Muscle layer of duodenum (tissue), 2 donors: ENCODE data around the gene POGLUT2.

ENCODE experiments used
- H3K27ac ChIP-seq: one replicate; pipeline ENCODE4 v1.7.0; 2013; ENCODE audit warnings: mild to moderate bottlenecking, low read length
- H3K27me3 ChIP-seq: one replicate; pipeline ENCODE4 v1.7.0; 2013; ENCODE audit warnings: low read depth, mild to moderate bottlenecking, control low read depth, low read length
- H3K36me3 ChIP-seq, 2 donors: one replicate each; pipeline ENCODE4 v1.7.0; 2013; ENCODE audit warnings: low read length in 2 of 2, control low read depth in 1 of 2, mild to moderate bottlenecking in 1 of 2; ENCODE audit not compliant: insufficient read depth in 2 of 2, control insufficient read depth in 1 of 2
- H3K4me1 ChIP-seq, 2 donors: one replicate each; pipeline ENCODE4 v1.7.0; 2013; ENCODE audit warnings: low read length in 2 of 2, mild to moderate bottlenecking in 2 of 2, control low read depth in 1 of 2, moderate library complexity in 1 of 2; ENCODE audit not compliant: insufficient read depth in 2 of 2, control insufficient read depth in 1 of 2
- H3K4me3 ChIP-seq, 2 donors: one replicate each; pipeline ENCODE4 v1.7.0; 2013; ENCODE audit warnings: low read length in 2 of 2, low read depth in 1 of 2, mild to moderate bottlenecking in 1 of 2
- H3K9me3 ChIP-seq, 2 donors: one replicate each; pipeline ENCODE4 v1.7.0; 2013; ENCODE audit warnings: low read length in 2 of 2, control low read depth in 1 of 2, mild to moderate bottlenecking in 1 of 2; ENCODE audit not compliant: control insufficient read depth in 1 of 2
- donor health status: healthy.

POGLUT2 gene

DNA sequence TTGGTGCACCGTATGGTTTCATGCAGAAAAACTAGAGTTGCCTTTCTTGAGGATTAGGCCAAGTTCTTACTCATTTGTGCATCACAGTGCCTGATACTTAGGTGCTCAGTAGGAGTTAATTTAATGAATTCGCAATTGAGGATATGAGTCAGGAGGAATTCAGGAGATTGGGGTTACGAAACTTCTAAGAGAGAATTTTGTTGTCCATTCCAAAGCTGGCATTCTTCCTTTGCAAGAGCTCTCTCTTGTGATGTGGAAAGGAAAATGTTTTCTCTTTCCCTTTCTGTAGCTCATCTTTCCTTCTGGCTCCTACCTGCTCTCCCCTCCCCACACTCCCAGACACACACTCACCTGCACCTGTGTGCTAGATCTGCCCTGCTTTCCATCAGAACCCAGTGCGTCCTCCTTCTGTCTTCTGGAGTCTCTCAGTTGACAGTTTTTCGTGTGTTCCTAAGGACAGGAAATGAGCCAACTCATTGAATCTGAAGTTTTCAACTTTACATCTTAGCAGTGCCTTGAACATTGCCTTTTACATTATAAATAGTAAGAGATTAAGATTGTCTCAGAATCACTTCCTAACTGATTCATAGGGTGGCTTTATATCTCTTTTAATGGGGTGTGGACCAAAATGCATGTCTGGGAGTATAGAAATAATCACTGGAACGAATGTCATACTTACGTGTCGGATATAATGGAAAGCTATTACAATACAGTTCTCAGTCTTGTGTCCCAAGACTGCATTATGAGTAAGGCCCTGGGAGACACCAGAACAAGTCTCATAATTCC, 27.3 kb upstream of the POGLUT2 start:
- H3K4me1 ChIP-seq = no peaks in the 10 kb centered on the region
- peaks cover 0 to 4% of the 10 kb centered on the region in 2 donors for H3K9me3 ChIP-seq
- peaks cover 21 to 61% of the 10 kb centered on the region in 2 donors for H3K36me3 ChIP-seq
- H3K27me3 ChIP-seq = no peaks in the 10 kb centered on the region
- no peak overlapping the region for H3K4me3 ChIP-seq
- no peak overlapping the region for H3K27ac ChIP-seq

DNA sequence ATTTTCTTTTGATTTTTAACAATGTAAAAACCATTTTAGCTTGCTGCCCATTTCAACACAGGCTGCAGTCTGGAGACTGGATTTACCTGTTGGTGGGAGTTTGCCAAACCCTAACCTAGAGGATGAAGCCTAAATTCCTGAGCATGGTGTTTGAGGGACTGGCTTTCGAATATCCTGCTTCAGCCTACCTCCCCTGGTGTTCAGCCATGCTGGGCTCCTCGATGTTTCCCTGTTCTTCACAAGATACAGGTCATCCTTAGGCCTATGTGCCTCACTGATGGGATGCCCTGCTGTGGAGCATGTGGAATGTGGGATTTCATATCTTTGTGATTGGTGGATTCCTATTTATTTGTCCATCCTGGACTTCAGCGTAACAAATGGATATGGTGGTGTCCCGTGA, 26.6 kb upstream of the POGLUT2 start:
- Histone ChIP-seq H3K9me3 (peaks cover 0 to 4% of the 10 kb centered on the region in 2 donors), H3K4me3 (no peak overlapping the region), H3K36me3 (peaks cover 21 to 60% of the 10 kb centered on the region in 2 donors), H3K27ac (no peak overlapping the region), H3K4me1 (no peaks in the 10 kb centered on the region), H3K27me3 (no peaks in the 10 kb centered on the region)

DNA sequence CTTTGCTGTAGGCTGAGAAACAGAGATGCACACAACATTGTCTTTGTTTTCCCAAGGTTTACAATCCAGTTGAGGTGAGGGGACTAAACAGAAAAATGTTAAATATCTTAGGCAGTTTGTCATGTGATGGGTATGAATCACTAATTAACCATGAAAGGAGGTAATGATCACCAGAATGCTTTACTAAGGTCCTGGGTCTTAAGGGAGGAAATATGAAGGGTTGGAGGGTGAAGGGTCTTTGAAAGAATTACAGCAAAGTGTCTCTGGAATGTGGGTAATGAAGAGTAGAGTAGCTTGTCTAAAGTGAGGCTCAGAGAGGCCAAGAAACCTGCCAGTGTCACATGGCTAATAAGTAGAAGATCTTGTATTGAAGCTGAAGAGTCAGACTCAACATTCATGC, 19.1 kb upstream of the POGLUT2 start:
- peaks cover 9 to 28% of the 10 kb centered on the region in 2 donors for H3K36me3 ChIP-seq
- no peaks in the 10 kb centered on the region for H3K4me1 ChIP-seq
- H3K27me3 ChIP-seq = no peaks in the 10 kb centered on the region
- no peak overlapping the region for H3K4me3 ChIP-seq
- H3K9me3 ChIP-seq = no peaks in the 10 kb centered on the region
- H3K27ac ChIP-seq = no peak overlapping the region

DNA sequence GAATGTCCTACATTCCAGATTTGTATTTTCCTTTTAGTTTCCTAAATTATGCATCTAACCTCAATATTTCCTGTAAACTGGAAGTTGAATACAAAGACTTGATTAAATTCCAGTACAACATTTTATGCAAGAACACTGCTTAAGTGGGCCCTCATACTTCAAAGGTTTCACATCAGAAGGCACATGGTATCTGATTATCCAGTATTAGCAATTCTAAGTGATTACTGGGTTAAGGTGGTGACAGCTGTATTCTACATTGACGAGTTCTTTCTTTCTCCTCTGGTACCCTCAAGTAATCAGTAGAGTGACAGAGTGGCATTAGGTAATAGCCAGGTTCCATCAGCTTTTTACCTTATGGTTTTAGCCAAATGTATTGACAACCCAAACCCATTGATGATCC, 18.5 kb upstream of the POGLUT2 start:
- no peak overlapping the region for H3K4me3 ChIP-seq
- H3K36me3 ChIP-seq = peaks cover 7 to 22% of the 10 kb centered on the region in 2 donors
- H3K27me3 ChIP-seq = no peaks in the 10 kb centered on the region
- H3K9me3 ChIP-seq = no peaks in the 10 kb centered on the region
- H3K4me1 ChIP-seq = no peaks in the 10 kb centered on the region
- no peak overlapping the region for H3K27ac ChIP-seq

DNA sequence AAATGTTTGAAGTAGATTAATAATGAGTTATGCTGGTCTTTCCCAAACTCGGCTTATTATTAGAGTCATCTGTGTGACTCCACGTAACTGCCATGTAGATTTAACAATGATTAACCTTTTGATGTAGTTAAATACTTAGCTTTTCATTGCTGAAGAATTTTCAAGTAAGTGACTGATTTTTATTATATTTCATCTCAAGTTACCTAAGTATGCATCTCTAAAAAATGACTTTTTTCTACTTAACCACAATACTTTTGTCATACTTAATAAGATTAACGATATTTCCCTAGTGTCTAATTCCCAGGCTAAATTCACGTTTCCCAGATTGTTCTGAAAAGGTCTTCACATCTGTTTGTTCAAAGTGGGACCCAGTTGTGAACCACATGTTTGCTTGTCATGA, 17.9 kb upstream of the POGLUT2 start:
- Histone ChIP-seq H3K27ac (no peak overlapping the region), H3K9me3 (peaks cover 0 to 2% of the 10 kb centered on the region in 2 donors), H3K27me3 (no peaks in the 10 kb centered on the region), H3K36me3 (peaks cover 2 to 16% of the 10 kb centered on the region in 2 donors), H3K4me3 (no peak overlapping the region), H3K4me1 (no peaks in the 10 kb centered on the region)

DNA sequence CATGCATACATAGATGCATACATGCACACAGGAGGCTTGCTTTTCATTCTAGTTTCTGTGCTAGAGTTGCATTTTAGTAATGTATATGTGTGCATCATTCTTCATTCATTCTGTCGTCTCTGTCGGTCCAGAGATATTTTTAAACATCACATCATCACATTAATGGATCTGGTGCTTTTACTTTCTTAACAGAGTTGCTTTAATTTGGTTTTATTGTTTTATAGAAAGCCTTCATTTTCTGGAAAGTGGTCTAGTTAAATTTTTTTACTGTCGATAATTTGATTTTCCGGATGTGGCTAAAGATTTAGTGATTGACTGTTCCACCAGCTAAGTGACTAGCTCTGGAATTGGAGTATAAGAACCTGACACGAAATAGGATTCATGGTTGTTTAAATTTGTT, 17.0 kb upstream of the POGLUT2 start:
- peaks cover 0 to 4% of the 10 kb centered on the region in 2 donors for H3K9me3 ChIP-seq
- no peaks in the 10 kb centered on the region for H3K4me1 ChIP-seq
- peaks cover 0 to 20% of the 10 kb centered on the region in 2 donors for H3K36me3 ChIP-seq
- no peak overlapping the region for H3K4me3 ChIP-seq
- H3K27me3 ChIP-seq = no peaks in the 10 kb centered on the region
- no peak overlapping the region for H3K27ac ChIP-seq

DNA sequence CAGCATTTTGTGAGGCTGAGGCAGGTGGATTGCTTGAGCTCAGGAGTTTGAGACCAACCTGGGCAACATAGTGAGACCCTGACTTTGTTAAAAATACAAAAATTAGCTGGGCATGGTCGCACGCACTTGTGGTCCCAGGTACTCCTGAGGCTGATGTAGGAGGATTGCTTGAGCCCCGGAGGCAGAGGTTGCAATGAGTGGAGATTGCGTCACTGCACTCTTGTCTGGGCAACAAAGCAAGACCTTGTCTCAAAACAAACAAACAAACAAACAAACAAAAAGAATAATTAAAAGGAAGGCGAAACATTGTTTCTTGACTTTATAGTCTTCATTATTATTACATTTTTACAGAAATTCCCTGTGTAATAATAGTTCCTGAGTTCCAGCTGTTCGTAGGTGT, 16.0 kb upstream of the POGLUT2 start:
- no peak overlapping the region for H3K27ac ChIP-seq
- H3K4me1 ChIP-seq = no peaks in the 10 kb centered on the region
- no peak overlapping the region for H3K4me3 ChIP-seq
- peaks cover 0 to 19% of the 10 kb centered on the region in 2 donors for H3K36me3 ChIP-seq
- H3K9me3 ChIP-seq = peaks cover 0 to 4% of the 10 kb centered on the region in 2 donors
- no peaks in the 10 kb centered on the region for H3K27me3 ChIP-seq

DNA sequence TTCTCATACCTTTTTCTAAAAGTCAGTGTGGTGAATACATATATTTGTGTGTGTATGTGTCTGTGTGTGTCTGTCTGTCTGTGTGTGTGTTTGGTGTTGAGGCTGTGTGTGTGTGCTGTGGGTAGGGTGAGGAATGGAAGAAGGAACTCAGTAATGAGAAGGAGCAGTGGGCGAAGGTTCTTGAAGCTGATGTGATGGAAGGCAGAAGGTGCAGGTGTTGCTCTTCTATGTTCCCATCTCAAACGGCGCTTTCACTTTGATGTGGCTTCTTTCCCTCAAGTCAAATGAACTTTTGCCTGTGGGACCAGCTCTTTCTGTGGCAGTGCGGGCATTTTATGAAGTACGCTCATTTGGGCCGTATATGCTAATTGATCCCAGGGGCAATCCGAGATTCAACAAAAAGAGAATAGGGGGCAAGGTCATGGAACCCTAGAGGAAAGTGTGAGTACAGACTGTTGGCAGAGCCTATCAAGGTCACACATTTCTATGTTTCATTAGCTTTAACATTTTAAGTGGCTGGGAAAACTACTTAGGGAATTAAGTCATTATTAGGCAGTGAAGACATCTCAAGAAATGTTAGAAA, 15.3 kb upstream of the POGLUT2 start:
- no peak overlapping the region for H3K27ac ChIP-seq
- peaks cover 0 to 14% of the 10 kb centered on the region in 2 donors for H3K36me3 ChIP-seq

DNA sequence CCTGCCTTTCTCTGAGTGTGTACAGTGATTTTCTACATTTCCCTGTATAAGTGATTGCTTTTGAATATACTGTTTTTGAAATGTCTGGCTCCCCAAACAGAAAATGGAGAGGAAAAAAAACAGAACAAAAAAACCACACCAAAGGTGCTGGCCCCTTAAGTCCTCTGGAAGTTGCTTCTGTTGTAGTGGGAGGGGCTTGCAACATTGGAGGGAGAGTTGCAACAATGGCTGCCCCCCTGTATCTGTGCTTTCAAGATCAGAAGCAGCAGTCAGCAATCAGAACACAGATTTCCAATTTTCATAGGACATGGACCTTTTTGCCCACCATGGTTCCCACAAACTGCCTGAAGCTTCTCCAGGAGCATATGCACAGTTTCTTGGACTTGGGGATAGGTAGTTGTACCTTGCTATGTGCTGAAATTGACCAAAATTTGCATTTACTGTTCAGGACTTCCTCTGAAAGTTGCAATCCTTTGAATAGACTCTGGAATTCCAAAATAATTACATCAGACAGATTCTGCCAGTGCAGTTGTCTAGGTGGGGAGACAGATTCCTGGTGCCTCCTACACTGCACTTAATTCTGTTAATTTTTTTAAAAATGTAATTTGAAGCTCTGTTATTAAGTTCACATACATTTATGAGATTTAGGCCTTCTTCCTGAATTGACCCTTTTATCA, 14.0 kb upstream of the POGLUT2 start:
- H3K27ac ChIP-seq = no peak overlapping the region
- H3K36me3 ChIP-seq = peaks cover 0 to 12% of the 10 kb centered on the region in 2 donors
- H3K4me3 ChIP-seq = no peak overlapping the region
- no peaks in the 10 kb centered on the region for H3K4me1 ChIP-seq
- no peaks in the 10 kb centered on the region for H3K27me3 ChIP-seq
- H3K9me3 ChIP-seq = peaks cover 0 to 4% of the 10 kb centered on the region in 2 donors

More for the DNA sequence above, 15.3 kb upstream of the POGLUT2 start:
- Histone ChIP-seq H3K9me3 (peaks cover 0 to 4% of the 10 kb centered on the region in 2 donors), H3K4me3 (no peak overlapping the region), H3K4me1 (no peaks in the 10 kb centered on the region), H3K27me3 (no peaks in the 10 kb centered on the region)

DNA sequence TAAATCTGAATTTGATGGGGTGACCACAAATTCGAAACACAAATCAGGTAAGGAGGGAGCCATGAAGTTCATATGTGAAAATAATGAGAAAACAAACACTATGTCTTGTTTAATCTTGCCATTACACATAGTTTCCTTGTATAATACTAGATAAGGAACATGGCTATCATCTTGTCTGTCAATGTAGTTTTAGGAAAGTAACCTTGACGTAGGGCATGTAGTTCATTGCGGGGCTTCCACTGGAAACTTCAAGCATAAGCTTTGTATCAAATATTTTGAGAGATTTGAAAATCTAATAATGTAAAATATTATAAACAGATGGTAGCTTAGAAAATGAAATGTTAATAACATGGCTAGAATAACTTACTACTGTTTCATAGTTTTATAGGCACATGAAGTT, 8.9 kb upstream of the POGLUT2 start:
- Histone ChIP-seq H3K27ac (no peak overlapping the region), H3K36me3 (peaks cover 0 to 8% of the 10 kb centered on the region in 2 donors), H3K9me3 (peaks cover 0 to 4% of the 10 kb centered on the region in 2 donors), H3K4me3 (no peak overlapping the region), H3K4me1 (no peaks in the 10 kb centered on the region), H3K27me3 (no peaks in the 10 kb centered on the region)

DNA sequence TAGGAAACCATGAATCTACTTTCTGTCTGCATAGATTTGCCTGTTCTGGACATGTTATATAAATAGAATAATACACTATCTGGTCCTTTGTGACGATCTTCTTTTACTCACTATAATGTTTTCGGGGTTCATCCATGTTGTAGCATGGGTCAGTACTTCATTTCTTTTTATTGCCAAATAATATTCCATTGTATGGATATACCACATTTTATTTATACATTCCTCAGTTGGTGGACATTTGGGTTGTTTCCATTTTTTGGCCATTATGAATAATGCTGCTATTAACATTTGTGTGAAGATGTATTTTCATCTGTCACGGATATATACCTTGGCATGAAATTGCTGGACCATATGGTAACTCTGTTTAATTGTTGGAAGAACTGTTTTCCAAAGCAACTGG, 6.9 kb upstream of the POGLUT2 start:
- Histone ChIP-seq H3K27me3 (no peaks in the 10 kb centered on the region), H3K4me1 (peaks cover 0 to 3% of the 10 kb centered on the region in 2 donors), H3K27ac (no peak overlapping the region)

More for the DNA sequence above, 6.9 kb upstream of the POGLUT2 start:
- peaks cover 0 to under 1% of the 10 kb centered on the region in 2 donors for H3K36me3 ChIP-seq
- no peaks in the 10 kb centered on the region for H3K9me3 ChIP-seq
- no peak overlapping the region for H3K4me3 ChIP-seq
